ENCODE results near the gene ATPAF1. TPM values are rescaled to one million over a fixed set of nuclear protein-coding genes. Genes with fewer than 3 reads are reported as not detected.

Gene ATPAF1
- total RNA-seq, 4 donors from 2014 or later, result 20.6 to 91.5 (median 71.4) TPM

DNA sequence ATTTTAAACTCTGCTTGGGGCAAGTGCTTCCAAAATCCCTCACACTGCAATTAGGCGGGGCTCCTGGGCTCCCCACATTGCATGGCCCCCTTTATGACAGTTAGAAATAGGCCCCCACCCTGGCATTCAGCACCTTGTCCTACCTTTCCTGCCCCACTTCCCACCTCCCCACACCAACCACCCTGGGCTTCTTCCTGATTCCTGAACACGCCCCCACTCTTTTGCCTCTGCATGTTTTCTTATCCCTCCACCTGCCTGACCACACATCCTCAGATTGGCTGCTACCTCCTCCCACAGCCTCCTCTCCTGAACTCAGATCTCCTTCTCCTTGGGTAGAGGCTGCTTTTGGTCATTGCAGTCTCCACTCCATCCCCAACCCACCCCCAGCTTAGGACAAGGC lies 53.1 kb downstream of the ATPAF1 start:
- TF ChIP-seq, protein P1, sequence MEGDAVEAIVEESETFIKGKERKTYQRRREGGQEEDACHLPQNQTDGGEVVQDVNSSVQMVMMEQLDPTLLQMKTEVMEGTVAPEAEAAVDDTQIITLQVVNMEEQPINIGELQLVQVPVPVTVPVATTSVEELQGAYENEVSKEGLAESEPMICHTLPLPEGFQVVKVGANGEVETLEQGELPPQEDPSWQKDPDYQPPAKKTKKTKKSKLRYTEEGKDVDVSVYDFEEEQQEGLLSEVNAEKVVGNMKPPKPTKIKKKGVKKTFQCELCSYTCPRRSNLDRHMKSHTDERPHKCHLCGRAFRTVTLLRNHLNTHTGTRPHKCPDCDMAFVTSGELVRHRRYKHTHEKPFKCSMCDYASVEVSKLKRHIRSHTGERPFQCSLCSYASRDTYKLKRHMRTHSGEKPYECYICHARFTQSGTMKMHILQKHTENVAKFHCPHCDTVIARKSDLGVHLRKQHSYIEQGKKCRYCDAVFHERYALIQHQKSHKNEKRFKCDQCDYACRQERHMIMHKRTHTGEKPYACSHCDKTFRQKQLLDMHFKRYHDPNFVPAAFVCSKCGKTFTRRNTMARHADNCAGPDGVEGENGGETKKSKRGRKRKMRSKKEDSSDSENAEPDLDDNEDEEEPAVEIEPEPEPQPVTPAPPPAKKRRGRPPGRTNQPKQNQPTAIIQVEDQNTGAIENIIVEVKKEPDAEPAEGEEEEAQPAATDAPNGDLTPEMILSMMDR (IDR thresholded peaks at IDR 0.05), result no peak
- no peak for TF ChIP-seq POLR2A (IDR thresholded peaks at IDR 0.05)
- no peak for TF ChIP-seq POLR2AphosphoS5 (IDR thresholded peaks at IDR 0.05)
- no peak for TF ChIP-seq EP300 (IDR thresholded peaks at IDR 0.05; ENCODE audit: low read depth)
- Histone ChIP-seq H3K4me3 (peak overlapping the region in 1 of 4 donors; percentile 77), H3K27ac (peak overlapping the region; percentile 90 to 97 (median 94)), H3K36me3 (no peaks in the 10 kb centered on the region), H3K27me3 (no peaks in the 10 kb centered on the region), H3K4me1 (peaks cover 31 to 53% (median 47%) of the 10 kb centered on the region in 4 donors), H3K9me3 (no peaks in the 10 kb centered on the region)
- in situ Hi-C loops (cut with MboI; ENCODE audit: low pct_ligation_motif_present in 1 of 4, low pct_unique_long_range_greater_than_20kb in 1 of 4, low sequenced_read_pairs in 3 of 4), result loop anchor here in 2 of 4 donors (10.0 kb wide), 2 partner anchors 100 to 110 kb away; partner anchors contain the start of gene EFCAB14 (in 1 of the 2)
- 90% methylated on average over 2 of the region's 2 CpGs; no CpG with 5 or more reads in 1 of the 2 donors for WGBS, 2 donors (ENCODE audit: low coverage in 1 of 2)
- DNase-seq, result no peak
- intact Hi-C loops (cut with DNase I; ENCODE audit: low total_unique reads), result no loop called here

DNA sequence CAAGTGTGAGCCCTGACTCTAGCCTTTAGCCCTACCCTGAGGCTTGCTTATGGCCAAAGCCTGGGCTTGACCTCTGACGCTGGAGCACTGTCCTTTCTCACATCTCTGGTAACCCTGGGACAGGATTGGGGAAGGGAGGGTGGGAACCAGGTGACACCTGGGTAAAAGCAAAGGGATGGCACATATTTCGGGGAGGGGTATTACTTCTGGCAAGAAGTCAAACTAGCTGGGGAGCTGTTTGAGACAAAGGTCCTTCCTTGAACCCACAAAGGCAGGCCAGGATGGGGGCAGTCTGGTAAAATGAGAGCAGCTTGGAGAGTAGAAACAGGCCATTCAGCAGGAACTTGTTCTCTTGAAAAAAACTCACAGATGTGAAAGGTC lies 53.6 kb downstream of the ATPAF1 start:
- intact Hi-C loops (cut with DNase I; ENCODE audit: low total_unique reads) (no loop called here), in situ Hi-C loops (cut with MboI; ENCODE audit: low pct_ligation_motif_present in 1 of 4, low pct_unique_long_range_greater_than_20kb in 1 of 4, low sequenced_read_pairs in 3 of 4) (loop anchor here in 2 of 4 donors (10.0 kb wide), 2 partner anchors 100 to 110 kb away; partner anchors contain the start of gene EFCAB14 (in 1 of the 2))
- no peaks in the 10 kb centered on the region for H3K36me3 ChIP-seq
- whole genome bisulfite sequencing, 2 donors (ENCODE audit: low coverage in 1 of 2), result 89 to 100% methylated on average over 1 to 2 of the region's 2 CpGs
- peak overlapping the region; percentile 47 to 97 (median 90) for H3K27ac ChIP-seq
- H3K4me3 ChIP-seq, result no peak overlapping the region
- H3K4me1 ChIP-seq, result peaks cover 31 to 53% (median 47%) of the 10 kb centered on the region in 4 donors
- DNase-seq, result no peak
- H3K27me3 ChIP-seq, result no peaks in the 10 kb centered on the region
- TF ChIP-seq, protein P1 (IDR thresholded peaks at IDR 0.05), result no peak
- TF ChIP-seq POLR2AphosphoS5 (IDR thresholded peaks at IDR 0.05), result no peak
- TF ChIP-seq POLR2A (IDR thresholded peaks at IDR 0.05), result no peak
- TF ChIP-seq EP300 (IDR thresholded peaks at IDR 0.05; ENCODE audit: low read depth), result no peak
- no peaks in the 10 kb centered on the region for H3K9me3 ChIP-seq

DNA sequence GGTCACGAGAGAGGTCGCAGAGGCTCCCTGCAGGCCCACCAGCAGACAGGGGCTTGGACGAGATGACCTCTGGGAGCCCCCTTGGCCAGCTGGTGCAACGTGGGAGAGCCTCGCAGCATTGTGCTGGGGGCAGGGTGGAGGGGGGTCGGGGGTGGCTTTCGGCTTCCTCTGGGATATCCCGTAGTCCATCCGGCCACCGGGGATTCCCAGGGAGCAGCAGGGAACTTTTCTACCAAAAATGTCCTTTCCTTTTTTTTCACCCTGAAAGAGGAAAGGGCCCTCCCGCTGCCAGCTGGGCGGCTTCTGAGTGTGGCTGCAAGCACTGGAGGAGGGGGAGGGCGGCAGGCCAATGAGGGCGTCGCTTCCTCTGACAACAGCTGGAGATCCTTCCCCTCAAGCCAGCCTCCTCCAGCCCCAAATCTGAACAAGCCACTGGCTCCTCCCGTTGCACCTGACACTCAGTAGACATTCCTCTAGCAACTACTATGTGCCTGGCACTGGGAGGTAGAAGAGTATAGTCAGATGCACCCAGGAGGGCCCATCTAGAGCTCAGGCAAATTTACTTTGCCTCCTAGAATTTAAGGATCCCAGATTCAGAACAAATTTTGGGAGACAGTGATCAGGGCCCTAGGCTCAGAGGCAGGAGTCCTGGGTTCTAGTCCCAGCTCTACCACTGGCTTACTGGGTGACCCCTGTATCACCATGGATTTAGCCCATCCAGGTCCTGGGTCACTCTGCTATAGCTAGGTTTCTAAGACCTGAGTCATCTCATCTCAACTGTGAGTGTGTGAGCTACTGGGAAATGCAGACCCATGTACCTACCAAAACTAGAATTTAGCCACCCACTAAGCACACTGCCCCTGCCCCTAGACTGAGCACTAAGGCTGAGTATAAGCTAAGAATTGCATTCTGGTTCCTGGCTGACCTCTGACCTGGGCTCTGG lies 54.2 kb downstream of the ATPAF1 start:
- TF ChIP-seq POLR2A (IDR thresholded peaks at IDR 0.05), result no peak
- peak in 1 of 3 donors; percentile 20 for TF ChIP-seq POLR2AphosphoS5 (IDR thresholded peaks at IDR 0.05)
- peak; percentile 81 for DNase-seq
- in situ Hi-C loops (cut with MboI; ENCODE audit: low pct_ligation_motif_present in 1 of 4, low pct_unique_long_range_greater_than_20kb in 1 of 4, low sequenced_read_pairs in 3 of 4), result loop anchor here in 2 of 4 donors (10.0 kb wide), 2 partner anchors 101 to 111 kb away; partner anchors contain the start of gene EFCAB14 (in 1 of the 2)
- Histone ChIP-seq H3K27ac (peak overlapping the region; percentile 47 to 97 (median 90)), H3K4me3 (peak overlapping the region in 2 of 4 donors; percentile 3 to 32), H3K9me3 (no peaks in the 10 kb centered on the region), H3K27me3 (no peaks in the 10 kb centered on the region), H3K4me1 (peaks cover 31 to 53% (median 47%) of the 10 kb centered on the region in 4 donors), H3K36me3 (no peaks in the 10 kb centered on the region)
- intact Hi-C loops (cut with DNase I; ENCODE audit: low total_unique reads), result no loop called here
- 27% methylated on average over 16 of the region's 16 CpGs; no CpG with 5 or more reads in 1 of the 2 donors for WGBS, 2 donors (ENCODE audit: low coverage in 1 of 2)

DNA sequence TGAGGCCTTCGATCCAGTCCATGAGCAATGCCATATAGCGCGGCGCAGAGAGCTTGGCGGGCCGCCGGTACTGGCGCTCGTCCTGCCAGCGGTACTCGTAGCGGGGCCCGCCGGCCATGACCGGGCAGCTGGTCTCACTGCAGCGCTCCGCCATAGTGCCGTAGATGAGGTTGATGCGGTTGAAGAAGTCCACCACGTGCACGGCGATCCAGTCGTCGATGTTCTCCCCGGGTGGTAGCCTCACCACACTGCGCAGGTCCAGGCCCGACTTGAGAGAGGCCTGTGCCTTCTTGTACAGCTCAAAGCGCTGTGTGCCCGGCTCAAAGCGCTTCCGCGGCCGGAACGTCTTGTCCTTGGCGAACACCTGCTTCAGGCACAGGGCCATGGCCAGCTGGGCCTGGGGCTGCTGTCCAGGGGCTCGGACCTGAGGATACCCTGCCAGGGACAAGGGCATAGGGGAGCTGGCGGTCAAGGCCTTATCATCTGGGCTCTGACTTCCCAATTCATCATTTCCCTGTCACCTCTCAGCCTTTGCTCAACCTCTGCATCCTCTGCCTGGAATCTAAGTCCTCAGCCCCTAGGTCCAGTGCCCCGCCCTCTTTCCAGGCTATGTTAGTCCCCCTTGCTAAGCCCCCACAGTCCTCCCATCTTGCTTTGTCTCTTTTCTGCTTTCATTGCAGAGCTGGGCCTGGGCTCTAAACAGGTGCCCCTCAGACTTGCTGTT lies 55.1 kb downstream of the ATPAF1 start:
- no peaks in the 10 kb centered on the region for H3K36me3 ChIP-seq
- peak overlapping the region; percentile 31 to 90 (median 61) for H3K27ac ChIP-seq
- H3K4me1 ChIP-seq, result peaks cover 31 to 53% (median 47%) of the 10 kb centered on the region in 4 donors
- H3K27me3 ChIP-seq, result no peaks in the 10 kb centered on the region
- H3K9me3 ChIP-seq, result no peaks in the 10 kb centered on the region
- H3K4me3 ChIP-seq, result peak overlapping the region in 2 of 4 donors; percentile 3 to 32
- no peak for DNase-seq
- intact Hi-C loops (cut with DNase I; ENCODE audit: low total_unique reads) (no loop called here), in situ Hi-C loops (cut with MboI; ENCODE audit: low pct_ligation_motif_present in 1 of 4, low pct_unique_long_range_greater_than_20kb in 1 of 4, low sequenced_read_pairs in 3 of 4) (loop anchor here in 2 of 4 donors (10.0 kb wide), 2 partner anchors 102 to 112 kb away; partner anchors contain the start of gene EFCAB14 (in 1 of the 2))
- TF ChIP-seq EP300 (IDR thresholded peaks at IDR 0.05; ENCODE audit: low read depth), result no peak
- TF ChIP-seq POLR2AphosphoS5 (IDR thresholded peaks at IDR 0.05), result no peak
- TF ChIP-seq POLR2A (IDR thresholded peaks at IDR 0.05), result no peak
- TF ChIP-seq, protein P1 (IDR thresholded peaks at IDR 0.05), result no peak
- 95% methylated on average over 38 of the region's 38 CpGs; no CpG with 5 or more reads in 1 of the 2 donors for WGBS, 2 donors (ENCODE audit: low coverage in 1 of 2)

Measured in transverse colon (tissue), 4 donors.